ENCODE measurements around the gene TIMM50.

GRCh38 chr19:39506944-39507714 lies 26.5 kb downstream of the TIMM50 start:
- TF ChIP-seq CBX5 (IDR thresholded peaks at IDR 0.05; ENCODE audit: low read depth, low read length) (no peak), ATF2 (IDR thresholded peaks at IDR 0.05; ENCODE audit: low read length) (no peak), POLR2A (IDR thresholded peaks at IDR 0.05; ENCODE audit: control extremely low read depth in 1 of 2, low read depth in 2 of 2, low read length in 2 of 2) (no peak), ASH2L (IDR thresholded peaks at IDR 0.05; ENCODE audit: low read length) (peak; percentile 56), CTCF (IDR thresholded peaks at IDR 0.05; ENCODE audit: control extremely low read depth in 1 of 3, insufficient read depth in 1 of 3, low read depth in 1 of 3, low read length in 3 of 3) (no peak), RAD21 (IDR thresholded peaks at IDR 0.05 in 1 of 2, conservative IDR thresholded peaks at IDR 0.05 in 1 of 2; ENCODE audit: low read depth in 2 of 2, low read length in 2 of 2) (no peak), JUN (IDR thresholded peaks at IDR 0.05; ENCODE audit: low read depth, low read length) (no peak), MAFK (IDR thresholded peaks at IDR 0.05; ENCODE audit: low read depth, low read length) (no peak), TAF1 (IDR thresholded peaks at IDR 0.05; ENCODE audit: low read depth, low read length) (0 out of 2 replicates have a peak, but pooled peaks have one; percentile 37), ATF3 (IDR thresholded peaks at IDR 0.05; ENCODE audit: insufficient read depth, low read depth, low read length) (no peak)

Data from H1 (cell line).